Endothelial cell of umbilical vein (primary cell): ENCODE results near the gene C2CD3. TPM values are rescaled to one million over a fixed set of nuclear protein-coding genes. Genes with fewer than 3 reads are reported as not detected.

Experiments used
- BruUV-seq: library from RNA; stranded (reverse); fragments of 400-500 nt; replicated peaks from 2 replicates; lab custom pipeline; 2021; lab: Mats Ljungman, UMichigan
- CTCF ChIA-PET: fragments of 300-600, 350-600 bp; sonication (Branson Sonifier 250); formaldehyde crosslinking; loops from one replicate; lab custom pipeline; 2021; ENCODE audit warnings: antibody characterized with exemption, inconsistent platforms; lab: Charles Lee
- POLR2A ChIA-PET: fragments of 300-600, 350-600 bp; sonication (Branson Sonifier 250); formaldehyde crosslinking; loops from one replicate; lab custom pipeline; 2021; ENCODE audit warnings: antibody characterized with exemption, inconsistent platforms; lab: Charles Lee
- DNase-seq: peaks from one replicate; pipeline ENCODE4 v3.0.0-alpha.2; 2011; ENCODE audit warnings: low read depth, low spot score
- FAIRE-seq: peaks from 2 replicates; lab custom pipeline; 2011; peaks lifted over from hg19 to GRCh38; lab: Jason Lieb, UNC
- H2AFZ ChIP-seq: 2 replicates; pipeline ENCODE4 v1.6.0; 2012; ENCODE audit warnings: low read depth, low read length, control low read depth, inconsistent platforms
- H3K27ac ChIP-seq: 2 replicates; pipeline ENCODE4 v1.5.1; 2011; ENCODE audit warnings: low read depth, mild to moderate bottlenecking, control low read depth, low read length, moderate library complexity; ENCODE audit not compliant: insufficient read depth
- H3K27me3 ChIP-seq, 2 experiments: 2 replicates each; pipeline versions ENCODE4 v1.6.0 to v1.6.1; 2011; ENCODE audit warnings: low read length in 2 of 2, mixed read lengths in 1 of 2; ENCODE audit not compliant: control insufficient read depth in 2 of 2, insufficient read depth in 2 of 2
- H3K36me3 ChIP-seq, 2 experiments: 2 replicates in 1 of 2; 3 replicates in 1 of 2; pipeline ENCODE4 v1.5.1; 2011; ENCODE audit warnings: low read length in 2 of 2, mild to moderate bottlenecking in 1 of 2, moderate library complexity in 1 of 2; ENCODE audit not compliant: control insufficient read depth in 2 of 2, insufficient read depth in 2 of 2; ENCODE audit errors: extremely low read depth in 1 of 2
- H3K4me1 ChIP-seq: 3 replicates; pipeline ENCODE4 v1.5.1; 2011; ENCODE audit warnings: mild to moderate bottlenecking, low read length; ENCODE audit not compliant: control insufficient read depth, insufficient read depth; ENCODE audit errors: extremely low read depth
- H3K4me2 ChIP-seq: 2 replicates; pipeline ENCODE4 v1.6.1; 2011; ENCODE audit warnings: low read length, control low read depth, mixed read lengths; ENCODE audit not compliant: insufficient read depth
- H3K4me3 ChIP-seq, 3 experiments: fragments of 200-600 bp in 1 of 3; sonication (generic), shearing (Covaris generic) in 1 of 3; replicated peaks in 1 of 3; 2 replicates each; pipeline ENCODE4 v1.5.1; 2011 to 2016; ENCODE audit warnings: control low read depth in 3 of 3, low read length in 3 of 3, mild to moderate bottlenecking in 2 of 3, inconsistent platforms in 1 of 3, low read depth in 1 of 3, moderate library complexity in 1 of 3; ENCODE audit not compliant: insufficient read depth in 1 of 3
- H3K79me2 ChIP-seq: 2 replicates; pipeline ENCODE4 v1.6.0; 2012; ENCODE audit warnings: low read length, inconsistent platforms; ENCODE audit not compliant: control insufficient read depth, insufficient read depth
- H3K9ac ChIP-seq: replicated peaks from 2 replicates; pipeline ENCODE3; 2011; ENCODE audit warnings: low read length, control low read depth; ENCODE audit not compliant: insufficient read depth; ENCODE audit errors: extremely low read depth
- H3K9me1 ChIP-seq: replicated peaks from 3 replicates; pipeline ENCODE4 v1.6.0; 2011; ENCODE audit warnings: mild to moderate bottlenecking, low read length; ENCODE audit not compliant: control insufficient read depth, insufficient read depth; ENCODE audit errors: extremely low read depth
- H3K9me3 ChIP-seq: replicated peaks from 2 replicates; pipeline ENCODE4 v1.5.1; 2012; ENCODE audit warnings: low read length, inconsistent platforms; ENCODE audit not compliant: control insufficient read depth, insufficient read depth
- H4K20me1 ChIP-seq: replicated peaks from 2 replicates; pipeline ENCODE3; 2011; ENCODE audit warnings: mild to moderate bottlenecking, low read length; ENCODE audit not compliant: control insufficient read depth, insufficient read depth; ENCODE audit errors: extremely low read depth
- EZH2 ChIP-seq: IDR thresholded peaks from 2 replicates; pipeline ENCODE4 v1.6.1; 2012; ENCODE audit warnings: borderline replicate concordance, low read depth, mild to moderate bottlenecking, moderate library complexity, low read length, inconsistent platforms; ENCODE audit not compliant: severe bottlenecking
- FOS ChIP-seq: IDR thresholded peaks from 2 replicates; pipeline ENCODE4 v1.6.1; 2011; ENCODE audit warnings: mild to moderate bottlenecking, low read length, moderate library complexity, borderline replicate concordance; ENCODE audit not compliant: insufficient read depth
- GATA2 ChIP-seq: IDR thresholded peaks from 2 replicates; pipeline ENCODE4 v1.7.0; 2011; ENCODE audit warnings: low read depth, mild to moderate bottlenecking, moderate library complexity, mixed read lengths, low read length; ENCODE audit not compliant: insufficient read length, insufficient read depth
- JUN ChIP-seq: IDR thresholded peaks from 2 replicates; pipeline ENCODE4 v1.6.1; 2011; ENCODE audit warnings: borderline replicate concordance, low read depth; ENCODE audit not compliant: insufficient read length, insufficient read depth
- MYC ChIP-seq: IDR thresholded peaks from one replicate; pipeline ENCODE4 v1.6.1; 2011; ENCODE audit warnings: mild to moderate bottlenecking, low read depth, low read length
- POLR2A ChIP-seq: IDR thresholded peaks from 2 replicates; pipeline ENCODE4 v1.6.1; 2012; ENCODE audit warnings: low read depth, mild to moderate bottlenecking, control low read depth, low read length
- POLR2AphosphoS5 ChIP-seq: IDR thresholded peaks from 2 replicates; pipeline ENCODE4 v1.6.1; 2012; ENCODE audit warnings: low read depth, mild to moderate bottlenecking, control low read depth, low read length, moderate library complexity; ENCODE audit not compliant: insufficient read depth
- dilution Hi-C: fragments of 300-500 bp; cut with MboI; formaldehyde crosslinking; loops from one replicate; pipeline ENCODE4 v1.15.0; 2019; ENCODE audit warnings: low sequenced_read_pairs; ENCODE audit not compliant: extremely low pct_ligation_motif_present
- intact Hi-C: fragments of 100-400 bp; cut with micrococcal nuclease; formaldehyde crosslinking; loops from one replicate; pipeline ENCODE4 v1.10.0; 2022
- polyA plus RNA-seq, 4 experiments: library from polyadenylated mRNA; depleted of rRNA in 3 of 4; stranded (reverse) in 3 of 4; unstranded in 1 of 4; fragments of >200 nt; gene quantifications; 2 replicates each; pipeline versions ENCODE4 v1.2.1 to v1.2.3, GENCODE V29; 2011 to 2012; ENCODE audit warnings: missing spikeins in 1 of 4
- total RNA-seq: library from RNA; stranded (reverse); gene quantifications from 2 replicates; pipeline ENCODE4 v1.2.3, GENCODE V29; 2021
- TF ChIP-seq, protein P1 (sequence below): IDR thresholded peaks from 2 replicates; pipeline ENCODE4 v1.6.1; 2011; ENCODE audit not compliant: insufficient read depth, insufficient read length
- TF ChIP-seq, protein P2 (sequence below), 2 donors: IDR thresholded peaks; 1 replicate in 1 of 2; 2 replicates in 1 of 2; pipeline ENCODE4 v1.5.1; 2011; ENCODE audit warnings: low read length in 2 of 2, mild to moderate bottlenecking in 2 of 2, moderate library complexity in 2 of 2, control low read depth in 1 of 2, inconsistent platforms in 1 of 2, low read depth in 1 of 2; ENCODE audit not compliant: insufficient read depth in 1 of 2; ENCODE audit errors: extremely low read depth in 1 of 2

The C2CD3 gene
- total and polyA plus RNA-seq, 2 donors (not counting 3 experiments of a cell fraction or from before 2014, with no cell fraction given), result 12.9 to 36.6 TPM

DNA sequence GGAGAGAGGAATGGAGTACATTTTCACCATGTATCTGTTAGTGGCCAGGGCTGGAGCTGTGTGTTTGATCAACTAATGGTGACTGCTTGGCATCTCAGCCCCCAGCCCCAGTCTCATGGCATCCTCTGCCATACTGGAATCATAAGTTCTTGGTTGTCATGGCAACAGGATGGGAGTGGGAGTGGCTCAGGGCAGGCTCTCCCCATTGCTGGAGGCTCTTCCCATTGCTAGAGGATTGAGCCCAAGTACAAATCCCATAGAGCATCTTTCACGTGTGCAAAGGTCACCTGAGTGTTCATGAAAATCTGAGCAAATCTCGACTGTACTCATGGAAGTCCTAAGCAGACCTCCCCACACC lies 205.1 kb downstream of the C2CD3 start:
- intact Hi-C loops, result loop anchor here (2.0 to 10.0 kb wide), 2 partner anchors 17 to 129 kb away; partner anchors contain the start of gene UCP2
- DNase-seq, result no peak
- dilution Hi-C loops, result no loop called here

More for the DNA sequence above, 205.1 kb downstream of the C2CD3 start:
- no peak overlapping the region for H3K9ac ChIP-seq
- H3K27me3 ChIP-seq, result peaks cover 0 to 2% of the 10 kb centered on the region in 2 experiments
- ChIA-PET CTCF (no interaction called here), POLR2A (no interaction called here)
- no peaks in the 10 kb centered on the region for H3K4me1 ChIP-seq
- H3K79me2 ChIP-seq, result no peaks in the 10 kb centered on the region
- no peak overlapping the region for H3K27ac ChIP-seq
- FAIRE-seq, result no peak
- TF ChIP-seq, protein P1, sequence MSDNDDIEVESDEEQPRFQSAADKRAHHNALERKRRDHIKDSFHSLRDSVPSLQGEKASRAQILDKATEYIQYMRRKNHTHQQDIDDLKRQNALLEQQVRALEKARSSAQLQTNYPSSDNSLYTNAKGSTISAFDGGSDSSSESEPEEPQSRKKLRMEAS, result no peak
- TF ChIP-seq, protein P2, sequence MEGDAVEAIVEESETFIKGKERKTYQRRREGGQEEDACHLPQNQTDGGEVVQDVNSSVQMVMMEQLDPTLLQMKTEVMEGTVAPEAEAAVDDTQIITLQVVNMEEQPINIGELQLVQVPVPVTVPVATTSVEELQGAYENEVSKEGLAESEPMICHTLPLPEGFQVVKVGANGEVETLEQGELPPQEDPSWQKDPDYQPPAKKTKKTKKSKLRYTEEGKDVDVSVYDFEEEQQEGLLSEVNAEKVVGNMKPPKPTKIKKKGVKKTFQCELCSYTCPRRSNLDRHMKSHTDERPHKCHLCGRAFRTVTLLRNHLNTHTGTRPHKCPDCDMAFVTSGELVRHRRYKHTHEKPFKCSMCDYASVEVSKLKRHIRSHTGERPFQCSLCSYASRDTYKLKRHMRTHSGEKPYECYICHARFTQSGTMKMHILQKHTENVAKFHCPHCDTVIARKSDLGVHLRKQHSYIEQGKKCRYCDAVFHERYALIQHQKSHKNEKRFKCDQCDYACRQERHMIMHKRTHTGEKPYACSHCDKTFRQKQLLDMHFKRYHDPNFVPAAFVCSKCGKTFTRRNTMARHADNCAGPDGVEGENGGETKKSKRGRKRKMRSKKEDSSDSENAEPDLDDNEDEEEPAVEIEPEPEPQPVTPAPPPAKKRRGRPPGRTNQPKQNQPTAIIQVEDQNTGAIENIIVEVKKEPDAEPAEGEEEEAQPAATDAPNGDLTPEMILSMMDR (IDR thresholded peaks at IDR 0.05; ENCODE audit: extremely low read depth in 1 of 2, insufficient read depth in 1 of 2, low read depth in 1 of 2, low read length in 2 of 2), result no peak
- TF ChIP-seq GATA2 (no peak), POLR2A (no peak), EZH2 (no peak), MYC (no peak), POLR2AphosphoS5 (no peak), JUN (no peak), FOS (no peak)
- no TSS peak for BruUV-seq
- no peaks in the 10 kb centered on the region for H3K36me3 ChIP-seq
- H3K4me2 ChIP-seq, result no peak overlapping the region
- H3K9me3 ChIP-seq, result no peaks in the 10 kb centered on the region
- no peaks in the 10 kb centered on the region for H3K9me1 ChIP-seq
- H4K20me1 ChIP-seq, result no peaks in the 10 kb centered on the region
- H3K4me3 ChIP-seq, result no peak overlapping the region
- H2AFZ ChIP-seq, result no peak overlapping the region
